WERI-Rb-1 (cell line): ENCODE measurements around the gene TSPY8.
"Not testable (repeated sequence)": the region's sequence is repeated elsewhere in the genome, so short reads cannot be mapped to it uniquely, and the experiment has no call there.

Experiments used
- DNase-seq: peaks from one replicate; pipeline ENCODE4 v3.0.0-alpha.2; 2020
- H3K27ac ChIP-seq: fragments of 250-450 bp; sonication (Bioruptor Pico); 2 replicates; pipeline ENCODE4 v1.5.1; 2020; ENCODE audit warnings: mild to moderate bottlenecking, moderate library complexity
- H3K27me3 ChIP-seq: fragments of 250-450 bp; sonication (Bioruptor Pico); 2 replicates; pipeline ENCODE4 v1.5.1; 2021; ENCODE audit warnings: mild to moderate bottlenecking, low read depth, moderate library complexity; ENCODE audit not compliant: insufficient read depth, severe bottlenecking
- H3K36me3 ChIP-seq: fragments of 250-450 bp; sonication (Bioruptor Pico); 2 replicates; pipeline ENCODE4 v1.5.1; 2020; ENCODE audit warnings: mild to moderate bottlenecking, moderate library complexity
- H3K4me3 ChIP-seq: 2 replicates; pipeline ENCODE4 v1.5.1; 2011; ENCODE audit warnings: low read depth, mild to moderate bottlenecking, control low read depth, low read length
- H3K9me3 ChIP-seq: fragments of 250-450 bp; sonication (Bioruptor Pico); 2 replicates; pipeline ENCODE4 v1.5.1; 2021; ENCODE audit warnings: mild to moderate bottlenecking, moderate library complexity; ENCODE audit not compliant: severe bottlenecking
- CTCF ChIP-seq: IDR thresholded peaks from 2 replicates; pipeline ENCODE4 v1.5.1; 2011; ENCODE audit warnings: low read depth, mild to moderate bottlenecking, control low read depth, inconsistent platforms, low read length

Gene TSPY8, protein sequence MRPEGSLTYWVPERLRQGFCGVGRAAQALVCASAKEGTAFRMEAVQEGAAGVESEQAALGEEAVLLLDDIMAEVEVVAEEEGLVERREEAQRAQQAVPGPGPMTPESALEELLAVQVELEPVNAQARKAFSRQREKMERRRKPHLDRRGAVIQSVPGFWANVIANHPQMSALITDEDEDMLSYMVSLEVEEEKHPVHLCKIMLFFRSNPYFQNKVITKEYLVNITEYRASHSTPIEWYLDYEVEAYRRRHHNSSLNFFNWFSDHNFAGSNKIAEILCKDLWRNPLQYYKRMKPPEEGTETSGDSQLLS

GRCh38 chrY:9357497-9357896 lies at the start of gene TSPY8:
TSPY8 (plus strand) TSS chrY:9357797; CDS start chrY:9357843, 46 bp downstream.
- not testable (repeated sequence) for H3K9me3 ChIP-seq, DNase-seq, H3K4me3 ChIP-seq, H3K27ac ChIP-seq, H3K27me3 ChIP-seq, H3K36me3 ChIP-seq

DNA sequence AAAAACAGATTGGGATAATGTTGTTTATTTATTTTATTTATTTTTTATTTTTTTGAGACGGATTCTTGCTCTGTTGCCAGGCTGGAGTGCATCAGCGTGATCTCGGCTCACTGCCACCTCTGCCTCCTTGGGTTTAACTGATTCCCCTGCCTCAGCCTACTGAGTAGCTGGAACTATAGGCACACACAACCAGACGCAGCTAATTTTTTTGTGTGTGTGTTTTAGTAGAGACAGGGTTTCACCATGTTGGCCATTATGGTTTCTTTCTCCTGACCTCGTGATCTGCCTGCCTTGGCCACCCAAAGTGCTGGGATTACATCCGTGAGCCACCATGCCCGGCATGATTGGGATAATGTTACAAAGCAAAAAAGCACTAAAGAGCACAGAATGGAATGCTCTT lies 36.6 kb upstream of the TSPY8 start:
- TF ChIP-seq CTCF: no peak
- H3K36me3 ChIP-seq: no peaks in the 10 kb centered on the region
- no peak overlapping the region for H3K4me3 ChIP-seq
- DNase-seq: no peak
- H3K9me3 ChIP-seq: no peaks in the 10 kb centered on the region
- H3K27me3 ChIP-seq: no peaks in the 10 kb centered on the region
- no peak overlapping the region for H3K27ac ChIP-seq

- not testable (repeated sequence) for H3K4me3 ChIP-seq, H3K27me3 ChIP-seq, H3K36me3 ChIP-seq
These were observed 20.4 kb upstream of the TSPY8 start, which contains the start of gene TSPY4 for GRCh38 chrY:9337164-9337563. TSPY4 (plus strand) TSS chrY:9337464; CDS start chrY:9337510, 46 bp downstream.

GRCh38 chrY:9396527-9396926 lies 38.9 kb downstream of the TSPY8 start:
- H3K36me3 ChIP-seq, H3K4me3 ChIP-seq, H3K9me3 ChIP-seq, DNase-seq, H3K27me3 ChIP-seq, H3K27ac ChIP-seq: not testable (repeated sequence)

More at GRCh38 chrY:9337164-9337563, 20.4 kb upstream of the TSPY8 start, which contains the start of gene TSPY4:
- not testable (repeated sequence) for H3K9me3 ChIP-seq, DNase-seq, H3K27ac ChIP-seq

DNA sequence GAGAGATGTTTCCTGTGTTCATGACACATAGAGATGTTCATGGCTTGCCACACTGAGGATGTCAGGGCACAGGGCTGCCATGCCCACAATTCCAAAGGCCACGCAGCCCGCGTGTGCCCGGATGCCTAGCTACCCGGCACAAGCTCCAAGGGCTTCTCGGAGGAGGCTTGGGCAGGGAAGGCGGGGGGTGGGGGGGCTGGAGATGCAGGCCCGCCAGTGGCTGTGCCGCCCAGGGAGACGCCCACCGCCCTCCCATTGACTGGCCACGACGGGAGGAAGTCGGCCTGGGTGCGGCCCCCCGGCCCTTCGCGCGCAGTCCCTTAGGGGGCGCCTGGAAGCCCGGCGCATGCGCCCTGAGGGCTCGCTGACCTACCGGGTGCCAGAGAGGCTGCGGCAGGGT lies 40.5 kb downstream of the TSPY8 start, which contains the start of gene TSPY3:
Gene TSPY3, plus strand, starts transcription at position 301 of the 400 bp plus-strand sequence. Its CDS starts 46 bp downstream, at position 347.
- not testable (repeated sequence) for H3K36me3 ChIP-seq, H3K27me3 ChIP-seq, H3K4me3 ChIP-seq, DNase-seq, H3K27ac ChIP-seq, H3K9me3 ChIP-seq
